ENCODE measurements around the gene KLRC3.
"Not testable (repeated sequence)": the region's sequence is repeated elsewhere in the genome, so short reads cannot be mapped to it uniquely, and the experiment has no call there.

GRCh38 chr12:10378737-10379136 lies 41.7 kb downstream of the KLRC3 start:
- not testable (repeated sequence) for TF ChIP-seq CTCF (conservative IDR thresholded peaks at IDR 0.05; ENCODE audit: low read depth, low read length); EZH2 (IDR thresholded peaks at IDR 0.05; ENCODE audit: borderline replicate concordance, low read depth, low read length, poor library complexity, severe bottlenecking)
